HCT116 (cell line): ENCODE data around the gene KDM6B. TPM values are rescaled to one million over a fixed set of nuclear protein-coding genes. Genes with fewer than 3 reads are reported as not detected.

Experiments used
- ATAC-seq: fragments of 200-7000 bp; cut with Tn5 transposase; 2 replicates; pipeline ENCODE4 v1.9.1; 2020; ENCODE audit warnings: mild to moderate bottlenecking, moderate library complexity
- BruUV-seq: library from RNA; stranded (reverse); fragments of 400-500 nt; replicated peaks from 2 replicates; lab custom pipeline; 2021; lab: Mats Ljungman, UMichigan
- CTCF ChIA-PET: fragments of 300-600 bp; sonication (Branson Sonifier 250); formaldehyde crosslinking; loops from one replicate; lab custom pipeline; 2021; ENCODE audit warnings: antibody characterized with exemption; lab: Charles Lee
- POLR2A ChIA-PET: fragments of 300-600, 350-600 bp; sonication (Branson Sonifier 250); formaldehyde crosslinking; loops from one replicate; lab custom pipeline; 2021; ENCODE audit warnings: antibody characterized with exemption; lab: Charles Lee
- RAD21 ChIA-PET, 2 experiments: fragments of 300-600 bp; sonication (Branson Sonifier 250); formaldehyde crosslinking; loops; one replicate each; lab custom pipeline; 2023; ENCODE audit warnings: low total read pairs in 2 of 2; ENCODE audit not compliant: uncharacterized antibody in 2 of 2, unreplicated experiment in 2 of 2, low non-redundant PET in 1 of 2; lab: Charles Lee
- DNase-seq: peaks from one replicate; pipeline ENCODE4 v3.0.0-alpha.2; 2010; ENCODE audit warnings: low read depth, low spot score
- H2AFZ ChIP-seq: fragments of 200-600 bp; shearing (Covaris generic), sonication (generic); 2 replicates; pipeline ENCODE4 v1.6.1; 2017; ENCODE audit warnings: low read depth, mixed run types, mixed read lengths, antibody characterized with exemption, low read length; ENCODE audit not compliant: poor library complexity, severe bottlenecking
- H3K27ac ChIP-seq: 2 replicates; pipeline ENCODE4 v1.5.1; 2012; ENCODE audit warnings: low read depth, low read length
- H3K27me3 ChIP-seq: fragments of 200-600 bp; sonication (generic); 2 replicates; pipeline ENCODE4 v1.6.1; 2016; ENCODE audit warnings: mixed run types, low read length, mixed read lengths; ENCODE audit not compliant: insufficient read depth
- H3K36me3 ChIP-seq, 2 experiments: fragments of 200-500 bp in 1 of 2; fragments of 200-600 bp in 1 of 2; sonication (Bioruptor generic) in 1 of 2; sonication (generic) in 1 of 2; 2 replicates each; pipeline versions ENCODE4 v1.5.1 to v1.6.1; 2014 to 2016; ENCODE audit warnings: low read length in 2 of 2, inconsistent platforms in 1 of 2, mixed read lengths in 1 of 2, mixed run types in 1 of 2; ENCODE audit not compliant: insufficient read depth in 2 of 2, control insufficient read depth in 1 of 2
- H3K4me1 ChIP-seq, 2 experiments: fragments of 200-600 bp in 1 of 2; sonication (generic) in 1 of 2; 2 replicates each; pipeline versions ENCODE4 v1.5.1 to v1.6.1; 2012 to 2017; ENCODE audit warnings: low read length in 2 of 2, inconsistent platforms in 1 of 2, mild to moderate bottlenecking in 1 of 2, mixed read lengths in 1 of 2, mixed run types in 1 of 2, moderate library complexity in 1 of 2; ENCODE audit not compliant: insufficient read depth in 2 of 2, control insufficient read depth in 1 of 2
- H3K4me2 ChIP-seq: fragments of 200-600 bp; sonication (generic); 2 replicates; pipeline ENCODE4 v1.6.1; 2017; ENCODE audit warnings: mixed run types, low read length, mixed read lengths
- H3K4me3 ChIP-seq, 2 experiments: fragments of 200-600 bp in 1 of 2; sonication (generic) in 1 of 2; replicated peaks in 1 of 2; 2 replicates each; pipeline ENCODE4 v1.5.1; 2011 to 2016; ENCODE audit warnings: low read length in 2 of 2, control low read depth in 1 of 2, low read depth in 1 of 2, mild to moderate bottlenecking in 1 of 2, mixed read lengths in 1 of 2, mixed run types in 1 of 2
- H3K79me2 ChIP-seq: fragments of 200-600 bp; sonication (generic); 2 replicates; pipeline ENCODE4 v1.6.1; 2017; ENCODE audit warnings: mild to moderate bottlenecking, mixed run types, low read length, moderate library complexity, mixed read lengths; ENCODE audit not compliant: insufficient read depth
- H3K9ac ChIP-seq: fragments of 200-600 bp; sonication (generic); 2 replicates; pipeline ENCODE4 v1.6.1; 2016; ENCODE audit warnings: low read length, mixed read lengths
- H3K9me2 ChIP-seq: fragments of 200-600 bp; sonication (generic), shearing (Covaris generic); 2 replicates; pipeline ENCODE4 v1.6.1; 2017; ENCODE audit warnings: mixed run types, mild to moderate bottlenecking, moderate library complexity; ENCODE audit not compliant: insufficient read depth
- H3K9me3 ChIP-seq, 2 experiments: fragments of 200-500 bp in 1 of 2; fragments of 200-600 bp in 1 of 2; sonication (Bioruptor generic) in 1 of 2; sonication (generic) in 1 of 2; 2 replicates each; pipeline ENCODE4 v1.6.1; 2014 to 2017; ENCODE audit warnings: low read length in 2 of 2, mixed read lengths in 2 of 2, inconsistent platforms in 1 of 2, low read depth in 1 of 2, mild to moderate bottlenecking in 1 of 2, mixed run types in 1 of 2, moderate library complexity in 1 of 2; ENCODE audit not compliant: control insufficient read depth in 1 of 2, insufficient read depth in 1 of 2
- H4K20me1 ChIP-seq: fragments of 200-600 bp; sonication (generic), shearing (Covaris generic); 2 replicates; pipeline ENCODE4 v1.6.1; 2017; ENCODE audit warnings: mixed run types, mild to moderate bottlenecking, moderate library complexity; ENCODE audit not compliant: insufficient read depth
- EGR1 ChIP-seq: IDR thresholded peaks from 2 replicates; pipeline ENCODE4 v1.6.1; 2012; ENCODE audit warnings: low read depth
- EZH2 ChIP-seq: fragments of 200-600 bp; sonication (generic); IDR thresholded peaks from 2 replicates; pipeline ENCODE4 v1.6.1; 2017; ENCODE audit warnings: antibody characterized with exemption, mixed run types
- EZH2phosphoT487 ChIP-seq: fragments of 200-600 bp; IDR thresholded peaks from 2 replicates; pipeline ENCODE4 v1.6.1; 2018; ENCODE audit warnings: antibody characterized with exemption, borderline replicate concordance
- FOSL1 ChIP-seq: IDR thresholded peaks from 2 replicates; pipeline ENCODE4 v1.6.1; 2012; ENCODE audit warnings: low read depth
- JUND ChIP-seq: IDR thresholded peaks from 2 replicates; pipeline ENCODE4 v1.6.1; 2012
- POLR2AphosphoS5 ChIP-seq: IDR thresholded peaks from 2 replicates; pipeline ENCODE4 v1.6.1; 2011; ENCODE audit warnings: mild to moderate bottlenecking, low read depth, low read length, moderate library complexity
- SRF ChIP-seq: IDR thresholded peaks from 2 replicates; pipeline ENCODE4 v1.6.1; 2012; ENCODE audit warnings: low read depth
- TCF7L2 ChIP-seq: IDR thresholded peaks from 2 replicates; pipeline ENCODE4 v1.7.0; 2011; ENCODE audit warnings: borderline replicate concordance, inconsistent platforms; ENCODE audit not compliant: insufficient read depth, insufficient read length; ENCODE audit errors: extremely low read depth
- YY1 ChIP-seq: IDR thresholded peaks from 2 replicates; pipeline ENCODE4 v1.6.1; 2011; ENCODE audit warnings: low read length, low read depth, moderate library complexity, mild to moderate bottlenecking; ENCODE audit not compliant: insufficient replicate concordance; ENCODE audit errors: extremely low read depth
- ZNF274 ChIP-seq: fragments of 200-500 bp; sonication (Bioruptor generic); IDR thresholded peaks from 2 replicates; pipeline ENCODE4 v1.6.1; 2014; ENCODE audit warnings: mild to moderate bottlenecking, low read depth, low read length, inconsistent platforms
- intact Hi-C: fragments of 100-400 bp; cut with micrococcal nuclease; formaldehyde crosslinking; loops from 2 replicates; pipeline ENCODE4 v1.10.0; 2022
- total RNA-seq: library from RNA; stranded (reverse); gene quantifications from one replicate; pipeline ENCODE4 v1.2.1, GENCODE V29; 2021; ENCODE audit not compliant: unreplicated experiment
- TF ChIP-seq, protein P1 (sequence below): IDR thresholded peaks from 2 replicates; pipeline ENCODE4 v1.6.1; 2012
- TF ChIP-seq, protein P2 (sequence below): IDR thresholded peaks from 2 replicates; pipeline ENCODE4 v1.6.1; 2011; ENCODE audit warnings: mild to moderate bottlenecking, low read length, moderate library complexity; ENCODE audit not compliant: insufficient replicate concordance; ENCODE audit errors: extremely low read depth

The KDM6B gene
- total RNA-seq, 1 experiment from 2014 or later: 42.1 TPM

DNA sequence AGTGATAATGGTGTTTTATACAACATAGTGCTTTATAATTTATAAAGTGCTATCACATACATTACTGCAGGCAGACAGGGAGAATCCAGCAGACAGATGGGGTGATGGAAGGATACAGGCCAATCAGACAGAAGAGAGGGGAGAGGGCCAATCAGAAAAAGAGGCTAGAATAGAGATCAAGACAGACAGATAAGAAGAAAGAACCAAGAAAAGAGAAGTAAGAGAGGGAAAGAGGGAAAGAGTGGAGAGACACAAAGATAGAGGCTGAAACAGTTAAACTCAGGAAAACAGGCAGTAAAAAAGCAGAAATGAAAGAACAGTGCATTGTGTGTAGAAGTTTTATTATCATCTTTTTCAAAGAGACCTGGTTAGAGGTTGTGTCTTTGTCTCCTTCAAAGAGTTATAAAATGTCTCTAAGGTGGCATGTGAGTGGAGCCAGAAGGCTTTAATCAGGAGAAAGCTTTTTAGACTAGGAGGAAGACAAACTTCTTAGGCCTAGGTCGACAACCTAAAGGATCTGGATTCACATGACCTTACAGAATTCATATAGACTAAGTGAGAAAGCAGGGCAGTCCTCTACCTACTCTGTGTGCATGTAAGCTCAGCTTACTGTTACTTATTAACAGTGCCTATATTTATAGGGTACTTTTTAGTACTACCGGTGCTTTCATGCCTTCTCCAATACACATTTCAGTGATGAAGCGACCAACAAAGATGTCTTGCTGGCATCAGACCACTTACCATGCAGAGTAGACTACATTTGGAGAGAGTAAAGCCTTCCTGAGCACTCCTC lies 46.3 kb downstream of the KDM6B start:
- H3K27ac ChIP-seq: no peak overlapping the region
- BruUV-seq: no TSS peak
- peaks cover 9% of the 10 kb centered on the region in 2 experiments for H3K4me1 ChIP-seq
- H3K4me2 ChIP-seq: no peak overlapping the region
- H4K20me1 ChIP-seq: no peaks in the 10 kb centered on the region
- no peak overlapping the region for H3K4me3 ChIP-seq
- peaks cover 0 to 3% of the 10 kb centered on the region in 2 experiments; a peak in 2 of 4 replicates for H3K36me3 ChIP-seq
- DNase-seq (no peak), ATAC-seq (no peak)
- no peak overlapping the region for H2AFZ ChIP-seq
- no peaks in the 10 kb centered on the region for H3K9me3 ChIP-seq
- ChIA-PET CTCF (no interaction called here), RAD21 (no interaction called here), POLR2A (no interaction called here)
- no peak overlapping the region for H3K9ac ChIP-seq
- no peaks in the 10 kb centered on the region for H3K27me3 ChIP-seq
- intact Hi-C loops: no loop called here
- no peaks in the 10 kb centered on the region for H3K9me2 ChIP-seq
- TF ChIP-seq SRF (no peak), EZH2phosphoT487 (no peak), JUND (no peak), EGR1 (no peak), YY1 (no peak), POLR2AphosphoS5 (no peak), FOSL1 (no peak)
- no peaks in the 10 kb centered on the region for H3K79me2 ChIP-seq

DNA sequence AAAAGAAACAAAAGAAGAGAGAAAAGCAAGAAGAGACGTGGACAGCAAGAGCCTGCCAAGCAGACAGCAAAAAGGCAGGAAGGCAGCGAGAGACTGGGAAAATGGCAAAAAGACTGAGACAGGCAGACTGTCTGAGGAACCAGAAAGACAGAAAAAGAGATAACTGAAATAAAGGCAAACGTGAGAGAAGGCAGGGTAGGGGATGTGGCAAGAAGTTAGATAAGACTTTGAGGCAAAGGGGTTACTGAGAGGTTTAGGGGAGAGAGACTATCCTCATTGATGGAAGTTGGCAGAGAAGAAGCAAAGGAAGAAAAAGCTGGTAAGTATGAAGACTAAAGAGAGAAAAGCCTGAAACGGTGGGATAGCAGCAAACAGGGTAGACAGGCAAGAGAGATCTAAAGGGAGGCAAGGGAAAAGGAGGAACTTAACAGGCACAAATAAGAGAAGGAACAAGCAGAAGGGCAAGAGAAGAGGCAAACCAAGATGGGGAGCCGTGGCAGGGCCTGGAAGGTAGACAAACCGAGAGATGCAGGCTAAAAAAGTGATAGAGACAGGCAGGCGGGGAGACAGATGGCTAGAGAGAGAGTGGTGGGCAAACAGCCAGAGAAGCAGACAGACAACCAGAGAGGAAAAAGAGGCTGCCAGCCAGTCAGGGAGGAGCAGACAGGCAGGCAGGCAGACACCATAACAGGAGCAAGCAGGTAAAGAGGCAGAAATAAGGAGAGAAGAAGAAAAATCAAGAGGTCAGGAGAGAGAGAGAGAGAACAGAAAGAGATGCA lies 47.4 kb downstream of the KDM6B start:
- no peaks in the 10 kb centered on the region for H4K20me1 ChIP-seq
- BruUV-seq: no TSS peak
- H2AFZ ChIP-seq: no peak overlapping the region
- H3K27me3 ChIP-seq: no peaks in the 10 kb centered on the region
- ChIA-PET RAD21 (no interaction called here), CTCF (no interaction called here), POLR2A (no interaction called here)
- no peak overlapping the region for H3K9ac ChIP-seq
- H3K27ac ChIP-seq: no peak overlapping the region
- peaks cover 10% of the 10 kb centered on the region; the same call in 1 of the 2 replicates for H3K79me2 ChIP-seq
- H3K4me3 ChIP-seq: no peak overlapping the region
- ATAC-seq (no peak), DNase-seq (no peak)
- H3K9me3 ChIP-seq: no peaks in the 10 kb centered on the region
- H3K36me3 ChIP-seq: peaks cover 0 to 3% of the 10 kb centered on the region in 2 experiments; a peak in 2 of 4 replicates
- H3K9me2 ChIP-seq: no peaks in the 10 kb centered on the region
- H3K4me1 ChIP-seq: peaks cover 12 to 19% of the 10 kb centered on the region in 2 experiments
- H3K4me2 ChIP-seq: no peak overlapping the region
- intact Hi-C loops: no loop called here
- TF ChIP-seq, protein P1, sequence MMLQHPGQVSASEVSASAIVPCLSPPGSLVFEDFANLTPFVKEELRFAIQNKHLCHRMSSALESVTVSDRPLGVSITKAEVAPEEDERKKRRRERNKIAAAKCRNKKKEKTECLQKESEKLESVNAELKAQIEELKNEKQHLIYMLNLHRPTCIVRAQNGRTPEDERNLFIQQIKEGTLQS: no peak
- no peak for TF ChIP-seq POLR2AphosphoS5
- no peak for TF ChIP-seq SRF
- no peak for TF ChIP-seq EGR1
- TF ChIP-seq TCF7L2: no peak
- TF ChIP-seq, protein P2, sequence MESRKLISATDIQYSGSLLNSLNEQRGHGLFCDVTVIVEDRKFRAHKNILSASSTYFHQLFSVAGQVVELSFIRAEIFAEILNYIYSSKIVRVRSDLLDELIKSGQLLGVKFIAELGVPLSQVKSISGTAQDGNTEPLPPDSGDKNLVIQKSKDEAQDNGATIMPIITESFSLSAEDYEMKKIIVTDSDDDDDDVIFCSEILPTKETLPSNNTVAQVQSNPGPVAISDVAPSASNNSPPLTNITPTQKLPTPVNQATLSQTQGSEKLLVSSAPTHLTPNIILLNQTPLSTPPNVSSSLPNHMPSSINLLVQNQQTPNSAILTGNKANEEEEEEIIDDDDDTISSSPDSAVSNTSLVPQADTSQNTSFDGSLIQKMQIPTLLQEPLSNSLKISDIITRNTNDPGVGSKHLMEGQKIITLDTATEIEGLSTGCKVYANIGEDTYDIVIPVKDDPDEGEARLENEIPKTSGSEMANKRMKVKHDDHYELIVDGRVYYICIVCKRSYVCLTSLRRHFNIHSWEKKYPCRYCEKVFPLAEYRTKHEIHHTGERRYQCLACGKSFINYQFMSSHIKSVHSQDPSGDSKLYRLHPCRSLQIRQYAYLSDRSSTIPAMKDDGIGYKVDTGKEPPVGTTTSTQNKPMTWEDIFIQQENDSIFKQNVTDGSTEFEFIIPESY: no peak
- no peak for TF ChIP-seq ZNF274
- no peak for TF ChIP-seq FOSL1
- TF ChIP-seq EZH2: no peak
- TF ChIP-seq JUND: no peak
- no peak for TF ChIP-seq EZH2phosphoT487
